GM19099 (cell line): Measurements from ENCODE around the gene NNT.

ENCODE experiments used
- POLR2A ChIP-seq: IDR thresholded peaks from 3 replicates; pipeline ENCODE4 v1.6.1; 2011; ENCODE audit warnings: low read depth; ENCODE audit not compliant: insufficient read length; ENCODE audit errors: extremely low read depth

The NNT gene

DNA sequence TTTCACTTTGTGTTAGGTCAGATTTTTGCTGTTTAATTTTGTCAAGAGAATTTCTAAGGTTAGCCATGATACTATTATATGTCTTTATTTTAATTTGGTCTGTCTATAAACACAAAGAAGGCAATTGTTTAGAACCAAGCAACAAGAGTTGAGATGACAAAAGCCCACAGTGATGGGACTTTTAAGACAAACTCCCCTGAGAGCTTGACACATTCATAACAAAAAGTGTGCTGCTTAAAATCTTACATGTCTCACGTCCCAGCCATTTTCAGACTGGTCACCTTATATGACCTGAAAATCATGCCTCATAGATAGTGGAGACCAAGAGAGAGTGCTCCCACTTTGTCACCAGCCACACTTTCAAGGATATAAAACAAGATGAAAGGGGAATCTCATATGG is 21.6 kb upstream of the NNT start:
- TF ChIP-seq POLR2A, result no peak

DNA sequence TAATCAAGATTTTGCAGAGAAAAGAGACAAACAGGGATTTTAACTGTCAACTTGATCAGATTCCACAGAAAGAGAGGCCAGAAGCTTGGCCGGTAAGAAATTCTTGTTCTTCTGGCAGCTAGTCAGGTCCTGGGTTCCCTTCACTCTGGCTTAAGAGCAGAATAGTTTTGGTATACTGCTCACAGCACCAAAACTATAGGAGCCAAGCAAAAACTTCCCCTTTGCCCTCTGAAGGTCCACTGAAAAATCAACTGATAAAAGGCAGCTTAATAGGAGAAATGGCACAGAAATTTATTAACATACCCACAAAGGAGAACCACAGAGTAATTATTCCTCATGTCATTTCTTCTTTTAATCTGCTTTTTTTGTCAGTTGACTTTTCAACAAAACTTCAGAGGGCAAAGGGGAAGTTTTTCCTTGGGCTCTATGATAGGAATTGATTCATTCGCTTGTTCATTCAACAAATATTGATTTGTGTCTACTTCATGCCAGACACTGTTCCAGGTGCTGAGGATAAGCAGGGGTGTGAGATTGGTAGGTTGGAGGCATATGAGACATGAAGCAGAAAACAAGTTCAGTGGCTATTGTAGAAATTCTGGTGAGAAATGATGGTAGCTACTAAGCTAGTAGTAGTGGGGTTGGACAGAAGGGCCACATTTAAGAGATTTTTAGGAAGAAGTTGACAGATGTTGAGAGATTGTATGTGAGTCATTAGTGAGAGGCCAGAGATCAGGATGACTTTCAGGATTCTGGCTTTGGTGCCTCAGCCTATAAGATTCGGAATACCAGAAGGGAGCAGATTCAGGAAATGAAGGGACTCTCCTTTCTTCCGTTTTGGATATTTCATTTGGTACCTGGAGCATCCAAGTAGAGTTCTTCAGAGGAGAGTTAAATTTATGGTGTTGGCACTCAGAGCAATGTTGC is 20.6 kb upstream of the NNT start:
- TF ChIP-seq POLR2A, result no peak

DNA sequence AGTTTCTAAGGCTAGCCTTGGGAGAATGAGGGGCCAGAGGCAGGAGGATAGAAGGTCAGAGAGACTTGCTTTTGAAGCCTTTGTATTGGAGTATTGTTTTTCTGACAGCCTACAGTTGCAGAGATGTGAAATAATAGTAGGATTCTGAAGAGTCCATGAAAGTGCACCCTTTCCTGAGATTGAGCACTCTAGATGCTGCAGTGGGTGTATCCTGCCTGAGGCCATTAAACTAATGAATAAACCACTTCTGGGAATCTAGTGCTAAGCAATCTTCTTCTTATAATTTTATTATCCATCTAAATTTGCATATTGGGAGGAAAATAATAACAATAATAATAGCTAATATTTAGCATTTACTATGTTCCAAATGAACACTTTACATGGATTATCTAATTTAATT is 19.3 kb upstream of the NNT start:
- TF ChIP-seq POLR2A, result no peak

DNA sequence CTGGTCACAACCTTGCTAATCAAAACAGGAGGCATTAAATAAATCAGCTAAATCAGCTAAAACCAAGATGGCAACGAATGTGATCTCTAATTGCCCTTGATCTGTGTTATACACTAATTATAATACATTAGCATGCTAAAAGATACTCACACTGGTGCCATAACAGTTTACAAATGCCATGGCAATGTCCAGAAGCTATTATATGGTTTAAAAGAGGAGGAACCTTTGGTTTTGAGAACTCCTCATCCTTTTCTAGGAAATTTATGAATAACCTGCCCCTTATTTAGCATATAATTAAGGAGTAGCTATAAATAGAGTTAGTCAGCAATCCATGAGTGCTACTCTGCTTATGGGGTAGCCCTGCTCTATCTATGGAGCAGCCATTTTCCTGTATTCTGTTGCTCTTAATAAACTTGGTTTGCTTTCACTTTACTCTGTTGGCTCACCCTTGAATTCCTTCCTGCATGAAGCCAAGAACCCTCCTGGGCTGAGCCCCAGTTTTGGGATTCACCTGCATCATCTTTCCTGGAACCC is 18.7 kb upstream of the NNT start:
- no peak for TF ChIP-seq POLR2A

DNA sequence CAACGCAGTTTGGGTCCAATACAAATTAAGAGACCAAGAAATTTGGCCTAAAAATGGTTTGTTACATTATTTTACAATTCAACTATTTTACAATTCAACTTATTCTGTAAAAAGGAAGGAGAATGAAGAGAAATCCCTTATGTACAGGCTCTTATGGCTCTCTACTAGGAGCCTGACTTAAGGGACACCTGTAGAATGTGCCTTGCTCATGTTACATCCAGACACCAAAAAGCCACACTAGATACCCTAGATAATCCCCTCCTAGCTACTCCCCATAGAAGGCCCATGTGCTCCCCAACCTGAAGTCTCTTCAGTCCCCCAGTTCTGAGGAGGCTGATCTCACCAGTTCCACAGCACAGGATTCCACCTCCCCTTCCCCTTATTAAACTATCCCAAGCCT is 14.1 kb upstream of the NNT start:
- no peak for TF ChIP-seq POLR2A

DNA sequence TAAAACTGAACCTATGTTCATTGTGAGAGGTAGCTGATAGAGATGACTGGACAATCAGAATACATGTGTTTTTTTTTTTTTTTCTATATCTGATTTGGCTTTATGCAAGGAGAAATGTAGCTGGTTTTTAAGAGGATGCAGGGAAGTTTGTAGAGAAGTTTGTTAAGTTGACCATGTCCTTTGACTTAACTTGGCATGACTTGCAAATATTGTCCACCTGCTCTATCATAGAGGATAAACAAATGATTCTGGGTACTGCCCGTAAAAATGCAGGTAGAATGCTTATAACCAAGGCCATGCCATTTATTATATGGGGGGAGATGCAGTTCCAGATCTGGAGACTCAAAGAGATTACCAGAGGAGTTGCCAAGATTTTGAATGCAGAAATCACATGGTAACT is 13.7 kb upstream of the NNT start:
- no peak for TF ChIP-seq POLR2A

DNA sequence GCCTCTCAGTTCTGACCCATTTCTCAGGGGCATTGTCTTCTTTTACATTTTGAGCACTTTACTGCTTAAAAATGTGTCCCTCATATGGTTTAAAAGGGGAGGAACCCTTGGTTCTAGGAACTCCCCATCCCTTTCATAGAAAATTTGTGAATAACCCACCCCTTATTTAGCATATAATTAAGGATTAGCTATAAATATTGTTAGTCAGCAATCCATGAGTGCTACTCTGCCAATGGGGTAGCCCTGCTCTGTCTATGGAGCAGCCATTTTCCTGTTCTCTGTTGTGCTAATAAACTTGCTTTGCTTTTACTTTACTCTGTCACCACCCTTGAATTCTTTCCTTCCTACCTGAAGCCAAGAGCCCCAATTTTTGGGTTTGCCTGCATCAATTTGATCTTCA is 12.3 kb upstream of the NNT start:
- TF ChIP-seq POLR2A, result no peak

DNA sequence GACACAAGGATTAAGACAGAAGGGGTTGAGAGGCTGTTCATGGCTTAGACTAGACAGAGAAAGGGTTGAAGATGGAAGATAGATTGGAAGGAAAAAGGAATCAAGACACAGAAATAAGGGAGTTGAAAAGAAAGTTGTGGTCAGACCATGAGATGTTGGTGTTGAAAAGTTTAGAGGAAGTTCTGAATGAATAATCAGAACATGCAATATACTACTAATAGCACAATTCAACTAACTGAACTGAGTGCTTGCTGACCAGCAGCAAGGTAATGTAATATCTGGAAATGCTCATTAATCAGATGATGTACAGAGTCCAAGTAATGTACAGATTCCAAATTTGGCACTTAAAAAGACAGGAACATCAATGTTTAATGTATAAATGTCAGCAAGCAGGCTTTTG is 10.6 kb upstream of the NNT start:
- no peak for TF ChIP-seq POLR2A

DNA sequence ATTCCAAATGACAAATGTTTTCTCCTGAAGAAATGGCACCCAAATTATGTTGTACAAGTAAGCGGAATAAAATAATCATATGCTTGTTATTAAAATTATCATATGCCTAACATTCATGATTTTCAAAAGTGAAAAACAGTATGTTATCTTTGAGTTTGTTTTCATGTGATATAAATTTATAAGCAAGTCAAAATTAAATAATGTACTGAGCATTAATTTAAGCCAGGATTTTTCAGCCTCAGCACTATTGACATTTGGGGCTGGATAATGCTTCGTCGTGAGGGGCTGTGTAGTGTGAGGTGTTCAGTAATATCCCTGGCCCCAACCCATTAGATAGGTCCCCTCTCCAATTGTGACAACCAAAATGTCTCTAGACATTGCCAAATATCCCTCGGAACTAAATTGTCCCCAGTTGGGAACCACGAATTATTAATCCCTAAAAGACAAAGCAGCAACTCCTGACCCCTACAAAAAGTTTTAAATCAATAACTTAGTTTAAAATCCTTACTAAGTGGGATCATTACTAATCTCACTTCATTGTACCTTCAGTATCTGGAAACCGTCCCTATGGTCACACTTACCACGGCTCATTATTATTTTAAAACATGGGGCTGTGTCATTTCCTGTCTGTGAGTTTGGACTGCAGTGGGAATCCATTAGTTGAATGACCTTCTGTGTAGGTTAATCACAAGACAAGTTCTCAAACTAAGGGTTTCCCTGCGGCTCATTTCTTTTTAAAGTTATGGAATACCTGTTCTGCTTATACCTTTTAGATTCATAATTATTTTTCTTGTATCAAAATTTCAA is 1.3 kb upstream of the NNT start:
- peak; percentile 4 for TF ChIP-seq POLR2A

DNA sequence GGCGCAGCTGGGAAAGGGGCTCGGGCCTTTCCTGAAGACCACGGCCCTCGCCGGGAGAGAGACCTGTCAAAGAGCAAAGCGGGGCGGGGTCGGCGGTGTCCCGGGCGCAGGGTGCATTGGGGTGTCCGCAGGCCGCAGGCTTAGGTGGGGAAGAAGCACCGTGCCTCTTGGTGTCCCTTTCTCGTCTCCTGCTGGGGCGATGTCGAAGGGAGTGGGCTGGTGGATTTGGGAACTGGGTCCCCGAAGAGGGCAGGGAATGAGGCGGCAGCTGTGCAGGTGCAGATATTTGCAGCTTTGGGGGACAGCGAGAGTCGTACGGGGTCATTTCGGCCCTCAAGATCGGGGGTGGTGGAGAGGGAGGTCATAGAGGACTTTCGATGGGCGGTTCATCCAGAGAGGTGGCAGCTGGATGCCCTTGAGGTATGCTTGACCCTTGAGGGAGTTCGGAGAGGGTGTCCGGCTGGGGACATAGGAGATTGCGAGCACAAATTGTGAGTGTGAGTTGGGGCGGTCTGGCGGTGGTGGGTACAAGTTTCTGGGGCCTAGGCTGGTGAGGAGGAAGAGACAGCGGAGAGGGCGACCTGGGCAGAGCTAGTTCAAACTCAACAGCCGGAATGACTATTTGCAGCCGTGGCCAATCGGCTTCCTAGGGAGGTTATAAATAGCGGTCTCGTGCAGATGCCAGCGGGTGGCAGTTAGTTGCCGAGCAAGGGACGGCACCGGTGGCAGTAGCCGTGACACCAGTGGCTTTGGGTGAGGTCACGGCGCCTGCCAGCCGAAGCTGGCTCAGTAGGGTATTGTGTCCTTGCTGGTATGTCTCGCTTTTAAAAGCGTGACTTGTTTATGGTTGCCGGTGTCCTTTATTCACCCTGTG is 601 bp downstream of the NNT start:
- TF ChIP-seq POLR2A, result peak; percentile 49

DNA sequence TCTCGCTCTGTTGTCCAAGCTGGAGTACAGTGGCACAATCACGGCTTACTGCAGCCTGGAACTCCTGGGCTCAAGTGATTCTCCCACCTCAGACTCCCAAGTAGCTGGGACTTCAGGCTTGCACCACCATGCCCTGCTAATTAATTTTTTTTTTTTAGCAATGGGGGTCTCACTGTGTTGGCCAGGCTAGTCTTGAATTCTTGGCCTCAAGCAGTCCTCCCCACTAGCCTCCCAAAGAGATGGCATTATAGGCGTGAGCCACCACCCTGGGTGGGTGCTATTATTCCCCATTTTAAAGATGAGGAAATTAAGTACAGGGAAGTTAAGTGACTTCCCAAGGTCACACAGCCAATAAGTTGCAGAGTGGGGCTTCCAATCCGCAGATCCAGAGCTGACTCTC is 1.7 kb downstream of the NNT start:
- no peak for TF ChIP-seq POLR2A

DNA sequence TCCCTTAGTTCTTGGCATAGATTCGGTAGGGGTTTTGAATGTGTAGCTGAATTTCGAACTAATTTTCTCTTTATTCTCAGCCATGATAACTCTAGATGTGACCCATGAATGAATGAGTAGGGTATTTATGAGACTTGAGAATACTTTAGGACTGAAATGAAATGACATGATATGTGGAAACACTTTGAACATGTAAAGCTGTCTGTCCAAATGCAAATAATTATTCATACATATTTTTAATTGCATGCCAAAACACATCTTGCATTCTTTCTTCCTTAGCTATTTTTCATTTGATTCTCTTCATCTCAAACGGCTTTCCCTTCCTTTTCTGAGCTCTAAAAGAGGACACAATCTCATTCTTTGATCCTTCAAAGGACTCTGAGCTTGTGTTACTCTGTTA is 3.4 kb downstream of the NNT start:
- no peak for TF ChIP-seq POLR2A

DNA sequence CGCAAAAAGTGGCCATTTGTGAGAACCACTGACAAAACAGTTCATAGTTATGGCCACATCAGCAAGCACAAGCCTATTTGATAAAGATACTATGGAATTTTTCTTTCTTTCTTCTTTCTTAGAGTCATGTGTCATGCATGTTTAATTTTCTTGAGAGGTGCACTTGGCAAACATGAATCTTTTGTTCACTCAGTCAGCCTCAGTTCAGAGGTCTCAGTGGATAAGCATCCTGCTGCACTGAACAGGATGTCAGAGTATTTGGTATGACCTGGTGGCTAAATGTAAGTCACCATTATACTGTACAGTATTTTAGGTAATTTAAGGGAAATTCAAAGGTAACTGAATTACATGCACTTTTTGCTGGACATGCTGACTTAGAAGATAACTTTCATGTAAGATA is 5.4 kb downstream of the NNT start:
- no peak for TF ChIP-seq POLR2A

DNA sequence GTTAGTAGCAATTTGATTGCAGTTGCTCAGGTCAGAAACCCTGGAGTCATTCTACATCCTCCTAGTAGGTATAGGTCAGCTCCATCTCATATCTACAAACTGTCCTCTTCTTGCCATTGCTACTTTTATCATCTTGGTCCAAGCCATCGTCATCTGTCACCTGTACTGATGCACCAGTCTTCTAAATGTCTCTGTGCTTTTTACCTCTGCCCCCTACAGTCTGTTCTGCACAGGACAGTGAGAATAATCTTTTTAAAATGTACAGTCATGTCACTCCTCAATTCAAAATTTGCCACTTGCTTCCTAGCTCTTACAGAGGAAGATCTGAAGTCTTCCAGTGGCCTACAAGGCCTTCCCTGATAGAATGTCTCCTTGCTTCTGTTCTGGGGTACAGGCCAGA is 6.8 kb downstream of the NNT start:
- TF ChIP-seq POLR2A, result no peak

DNA sequence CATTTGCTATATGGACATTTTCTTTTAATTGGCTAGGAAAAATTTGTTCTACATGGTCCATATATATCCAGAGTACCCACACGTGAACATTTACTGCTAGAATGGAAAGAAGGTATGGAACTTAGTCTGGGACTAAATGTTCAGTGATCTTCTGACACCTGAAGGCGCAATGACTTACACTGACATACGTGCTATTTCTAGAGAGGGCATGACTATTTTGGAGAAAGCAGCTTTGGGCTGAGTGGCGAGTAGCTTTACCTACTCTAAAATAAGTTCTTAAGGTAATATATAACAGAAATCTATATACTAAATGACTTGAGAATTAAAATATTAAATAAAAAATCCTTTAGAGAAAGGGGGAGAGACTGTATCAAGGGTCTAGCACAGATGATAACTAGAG is 10.4 kb downstream of the NNT start:
- no peak for TF ChIP-seq POLR2A
